HG03060 (cell line): ENCODE data around the gene MGAT5.
A peak's percentile ranks its signal among the peaks of the same experiment; 100 is the strongest.

ENCODE experiments used
- ATAC-seq: cut with Tn5 transposase; IDR thresholded peaks from one replicate; pipeline ENCODE4 v1.9.1; 2021; ENCODE audit warnings: low read depth, moderate number of reproducible peaks; ENCODE audit not compliant: unreplicated experiment

The MGAT5 gene

GRCh38 chr2:134385195-134385594, 131.3 kb downstream of the MGAT5 start:
- ATAC-seq: no peak

GRCh38 chr2:134386310-134386709, 132.4 kb downstream of the MGAT5 start:
- no peak for ATAC-seq

GRCh38 chr2:134389381-134389780, 135.5 kb downstream of the MGAT5 start:
- ATAC-seq: no peak

- ATAC-seq: peak; percentile 75
Observed at GRCh38 chr2:134391751-134392160, 137.9 kb downstream of the MGAT5 start.

GRCh38 chr2:134392442-134393074, 138.7 kb downstream of the MGAT5 start:
- no peak for ATAC-seq

- ATAC-seq: no peak
Observed at GRCh38 chr2:134393075-134393461, 139.2 kb downstream of the MGAT5 start.

GRCh38 chr2:134395779-134396178, 141.9 kb downstream of the MGAT5 start:
- ATAC-seq: no peak

GRCh38 chr2:134396493-134396892, 142.6 kb downstream of the MGAT5 start:
- ATAC-seq: no peak

GRCh38 chr2:134397146-134397896, 143.4 kb downstream of the MGAT5 start:
- ATAC-seq: no peak

GRCh38 chr2:134398300-134398699, 144.4 kb downstream of the MGAT5 start:
- no peak for ATAC-seq

GRCh38 chr2:134399096-134399495, 145.2 kb downstream of the MGAT5 start:
- ATAC-seq: no peak

- ATAC-seq: no peak
Observed at GRCh38 chr2:134401081-134401497, 147.2 kb downstream of the MGAT5 start.

GRCh38 chr2:134401789-134402188, 147.9 kb downstream of the MGAT5 start:
- ATAC-seq: no peak

GRCh38 chr2:134402410-134402809, 148.5 kb downstream of the MGAT5 start:
- no peak for ATAC-seq

GRCh38 chr2:134405611-134406081, 151.8 kb downstream of the MGAT5 start:
- ATAC-seq: no peak

GRCh38 chr2:134406311-134406710, 152.4 kb downstream of the MGAT5 start:
- ATAC-seq: no peak

GRCh38 chr2:134406736-134407135, 152.9 kb downstream of the MGAT5 start:
- no peak for ATAC-seq

- ATAC-seq: no peak
Observed at GRCh38 chr2:134407154-134407890, 153.4 kb downstream of the MGAT5 start.

GRCh38 chr2:134408386-134408785, 154.5 kb downstream of the MGAT5 start:
- ATAC-seq: no peak

- ATAC-seq: no peak
Observed at GRCh38 chr2:134408791-134409190, 154.9 kb downstream of the MGAT5 start.

GRCh38 chr2:134410006-134410405, 156.1 kb downstream of the MGAT5 start:
- no peak for ATAC-seq
